HEK293 (cell line): Measurements from ENCODE around the gene RPUSD4.

Source experiments
- CTCF ChIA-PET: fragments of 350-600 bp; formaldehyde crosslinking; extraction: SDS; loops from one replicate; lab custom pipeline; 2021; ENCODE audit warnings: antibody characterized with exemption; lab: Yijun Ruan, JAX
- POLR2A ChIA-PET: fragments of 300-600 bp; formaldehyde crosslinking; extraction: SDS; loops from one replicate; lab custom pipeline; 2020; ENCODE audit warnings: antibody characterized with exemption, inconsistent platforms; lab: Yijun Ruan, JAX
- H3K27ac ChIP-seq: fragments of 200-500 bp; sonication (Bioruptor generic); 2 replicates; pipeline ENCODE4 v1.5.1; 2014; ENCODE audit warnings: low read depth, low read length, control low read depth, inconsistent platforms; ENCODE audit errors: extremely low read depth
- H3K36me3 ChIP-seq, 2 experiments: fragments of 200-500 bp in 1 of 2; sonication (Bioruptor generic) in 1 of 2; 1 replicate in 1 of 2; 2 replicates in 1 of 2; pipeline ENCODE4 v1.5.1; 2014 to 2017; ENCODE audit warnings: inconsistent platforms in 2 of 2, low read length in 2 of 2; ENCODE audit not compliant: control insufficient read depth in 2 of 2, insufficient read depth in 1 of 2
- H3K4me1 ChIP-seq: fragments of 200-500 bp; sonication (Bioruptor generic); 2 replicates; pipeline ENCODE4 v1.5.1; 2014; ENCODE audit warnings: mild to moderate bottlenecking, low read length, inconsistent platforms; ENCODE audit not compliant: control insufficient read depth, insufficient read depth
- H3K4me3 ChIP-seq: 2 replicates; pipeline ENCODE4 v1.5.1; 2011; ENCODE audit warnings: low read depth, mild to moderate bottlenecking, control low read depth, low read length, moderate library complexity
- H3K9me3 ChIP-seq: fragments of 200-500 bp; sonication (Bioruptor generic); 2 replicates; pipeline ENCODE4 v1.5.1; 2014; ENCODE audit warnings: low read depth, low read length, inconsistent platforms; ENCODE audit not compliant: control insufficient read depth, insufficient read depth
- BCL11B ChIP-seq: fragments of 450-650 bp; formaldehyde crosslinking; IDR thresholded peaks from 2 replicates; pipeline ENCODE4 v1.5.1; 2016; ENCODE audit warnings: low read depth, missing biosample characterization, missing genetic modification characterization
- GLI4 ChIP-seq: fragments of 450-650 bp; formaldehyde crosslinking; IDR thresholded peaks from 2 replicates; pipeline ENCODE4 v1.5.1; 2016; ENCODE audit warnings: missing biosample characterization, missing genetic modification characterization
- MZF1 ChIP-seq: fragments of 450-650 bp; formaldehyde crosslinking; IDR thresholded peaks from 2 replicates; pipeline ENCODE4 v1.5.1; 2017; ENCODE audit warnings: missing biosample characterization, missing genetic modification characterization, borderline replicate concordance
- SCRT1 ChIP-seq: fragments of 450-650 bp; formaldehyde crosslinking; IDR thresholded peaks from 2 replicates; pipeline ENCODE4 v1.5.1; 2016; ENCODE audit warnings: missing biosample characterization, missing genetic modification characterization, borderline replicate concordance
- WT1 ChIP-seq: fragments of 450-650 bp; formaldehyde crosslinking; IDR thresholded peaks from 2 replicates; pipeline ENCODE4 v1.5.1; 2016; ENCODE audit warnings: missing biosample characterization, missing genetic modification characterization
- ZEB2 ChIP-seq: fragments of 450-650 bp; formaldehyde crosslinking; IDR thresholded peaks from 2 replicates; pipeline ENCODE4 v1.5.1; 2016; ENCODE audit warnings: missing biosample characterization, missing genetic modification characterization
- ZIC2 ChIP-seq: fragments of 450-650 bp; formaldehyde crosslinking; IDR thresholded peaks from 2 replicates; pipeline ENCODE4 v1.5.1; 2016; ENCODE audit warnings: missing biosample characterization, missing genetic modification characterization
- ZNF121 ChIP-seq: fragments of 450-650 bp; formaldehyde crosslinking; IDR thresholded peaks from 2 replicates; pipeline ENCODE4 v1.5.1; 2016; ENCODE audit warnings: missing biosample characterization, missing genetic modification characterization
- ZNF132 ChIP-seq: fragments of 450-650 bp; formaldehyde crosslinking; IDR thresholded peaks from 2 replicates; pipeline ENCODE4 v1.5.1; 2017; ENCODE audit warnings: missing biosample characterization, missing genetic modification characterization, borderline replicate concordance
- ZNF169 ChIP-seq: fragments of 450-650 bp; formaldehyde crosslinking; IDR thresholded peaks from 2 replicates; pipeline ENCODE4 v1.5.1; 2016; ENCODE audit warnings: missing biosample characterization, missing genetic modification characterization
- ZNF174 ChIP-seq: fragments of 450-650 bp; formaldehyde crosslinking; IDR thresholded peaks from 2 replicates; pipeline ENCODE4 v1.5.0; 2017; ENCODE audit warnings: missing biosample characterization, mild to moderate bottlenecking, missing genetic modification characterization
- ZNF354C ChIP-seq: fragments of 450-650 bp; formaldehyde crosslinking; IDR thresholded peaks from 2 replicates; pipeline ENCODE4 v1.5.1; 2016; ENCODE audit warnings: missing biosample characterization, missing genetic modification characterization, low read depth, borderline replicate concordance
- ZNF585B ChIP-seq: fragments of 450-650 bp; formaldehyde crosslinking; IDR thresholded peaks from 2 replicates; pipeline ENCODE4 v1.5.1; 2016; ENCODE audit warnings: missing biosample characterization, missing genetic modification characterization
- ZNF596 ChIP-seq: fragments of 450-650 bp; IDR thresholded peaks from 2 replicates; pipeline ENCODE4 v1.5.0; 2018; ENCODE audit warnings: missing biosample characterization, mild to moderate bottlenecking, missing genetic modification characterization, moderate library complexity
- TF ChIP-seq, protein P1 (sequence below): fragments of 450-650 bp; formaldehyde crosslinking; IDR thresholded peaks from 2 replicates; pipeline ENCODE4 v1.5.1; 2016; ENCODE audit warnings: missing biosample characterization, missing genetic modification characterization
- TF ChIP-seq, protein P2 (sequence below): fragments of 450-650 bp; formaldehyde crosslinking; IDR thresholded peaks from 2 replicates; pipeline ENCODE4 v1.5.1; 2017; ENCODE audit warnings: missing biosample characterization, mild to moderate bottlenecking, missing genetic modification characterization, moderate library complexity
- TF ChIP-seq, protein P3 (sequence below): fragments of 450-650 bp; formaldehyde crosslinking; IDR thresholded peaks from 2 replicates; pipeline ENCODE4 v1.5.1; 2016; ENCODE audit warnings: missing biosample characterization, missing genetic modification characterization
- TF ChIP-seq, protein P4 (sequence below): fragments of 450-650 bp; formaldehyde crosslinking; IDR thresholded peaks from 2 replicates; pipeline ENCODE4 v1.5.1; 2016; ENCODE audit warnings: missing biosample characterization, missing genetic modification characterization

The RPUSD4 gene

DNA sequence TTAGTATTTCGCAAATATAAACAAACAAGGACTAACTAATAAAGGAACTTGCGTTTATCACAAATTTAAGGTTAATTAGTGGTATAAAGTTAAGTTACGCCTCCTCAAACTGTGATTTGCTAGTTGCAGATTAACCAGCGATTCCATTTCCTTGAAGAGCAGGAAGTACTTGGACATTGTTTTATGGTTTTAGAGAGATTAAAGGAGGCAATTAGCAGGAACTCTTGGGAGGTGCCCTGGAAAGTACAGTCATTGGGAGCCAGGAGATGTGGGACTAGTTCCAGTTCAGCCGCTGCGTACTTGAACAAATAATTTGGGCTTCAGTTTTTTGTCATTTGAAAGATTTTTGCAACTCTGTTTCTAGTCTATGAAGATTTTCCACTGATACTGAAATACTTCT, 3.4 kb upstream of the RPUSD4 start:
- TF ChIP-seq SCRT1 (no peak), MZF1 (tag by site-specific recombination) (no peak), ZNF596 (tag by site-specific recombination) (no peak), GLI4 (tag by site-specific recombination) (no peak), BCL11B (no peak), ZNF132 (tag by site-specific recombination) (no peak), ZNF174 (no peak), ZNF585B (tag by site-specific recombination) (no peak), ZEB2 (tag by site-specific recombination) (no peak), WT1 (tag by site-specific recombination) (no peak), ZNF121 (tag by site-specific recombination) (no peak), ZNF169 (tag by site-specific recombination) (no peak), ZIC2 (tag by site-specific recombination) (no peak)
- TF ChIP-seq, protein P1, sequence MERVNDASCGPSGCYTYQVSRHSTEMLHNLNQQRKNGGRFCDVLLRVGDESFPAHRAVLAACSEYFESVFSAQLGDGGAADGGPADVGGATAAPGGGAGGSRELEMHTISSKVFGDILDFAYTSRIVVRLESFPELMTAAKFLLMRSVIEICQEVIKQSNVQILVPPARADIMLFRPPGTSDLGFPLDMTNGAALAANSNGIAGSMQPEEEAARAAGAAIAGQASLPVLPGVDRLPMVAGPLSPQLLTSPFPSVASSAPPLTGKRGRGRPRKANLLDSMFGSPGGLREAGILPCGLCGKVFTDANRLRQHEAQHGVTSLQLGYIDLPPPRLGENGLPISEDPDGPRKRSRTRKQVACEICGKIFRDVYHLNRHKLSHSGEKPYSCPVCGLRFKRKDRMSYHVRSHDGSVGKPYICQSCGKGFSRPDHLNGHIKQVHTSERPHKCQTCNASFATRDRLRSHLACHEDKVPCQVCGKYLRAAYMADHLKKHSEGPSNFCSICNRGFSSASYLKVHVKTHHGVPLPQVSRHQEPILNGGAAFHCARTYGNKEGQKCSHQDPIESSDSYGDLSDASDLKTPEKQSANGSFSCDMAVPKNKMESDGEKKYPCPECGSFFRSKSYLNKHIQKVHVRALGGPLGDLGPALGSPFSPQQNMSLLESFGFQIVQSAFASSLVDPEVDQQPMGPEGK, result no peak
- TF ChIP-seq, protein P2, sequence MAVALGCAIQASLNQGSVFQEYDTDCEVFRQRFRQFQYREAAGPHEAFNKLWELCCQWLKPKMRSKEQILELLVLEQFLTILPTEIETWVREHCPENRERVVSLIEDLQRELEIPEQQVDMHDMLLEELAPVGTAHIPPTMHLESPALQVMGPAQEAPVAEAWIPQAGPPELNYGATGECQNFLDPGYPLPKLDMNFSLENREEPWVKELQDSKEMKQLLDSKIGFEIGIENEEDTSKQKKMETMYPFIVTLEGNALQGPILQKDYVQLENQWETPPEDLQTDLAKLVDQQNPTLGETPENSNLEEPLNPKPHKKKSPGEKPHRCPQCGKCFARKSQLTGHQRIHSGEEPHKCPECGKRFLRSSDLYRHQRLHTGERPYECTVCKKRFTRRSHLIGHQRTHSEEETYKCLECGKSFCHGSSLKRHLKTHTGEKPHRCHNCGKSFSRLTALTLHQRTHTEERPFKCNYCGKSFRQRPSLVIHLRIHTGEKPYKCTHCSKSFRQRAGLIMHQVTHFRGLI (tag by site-specific recombination), result no peak
- TF ChIP-seq, protein P3, sequence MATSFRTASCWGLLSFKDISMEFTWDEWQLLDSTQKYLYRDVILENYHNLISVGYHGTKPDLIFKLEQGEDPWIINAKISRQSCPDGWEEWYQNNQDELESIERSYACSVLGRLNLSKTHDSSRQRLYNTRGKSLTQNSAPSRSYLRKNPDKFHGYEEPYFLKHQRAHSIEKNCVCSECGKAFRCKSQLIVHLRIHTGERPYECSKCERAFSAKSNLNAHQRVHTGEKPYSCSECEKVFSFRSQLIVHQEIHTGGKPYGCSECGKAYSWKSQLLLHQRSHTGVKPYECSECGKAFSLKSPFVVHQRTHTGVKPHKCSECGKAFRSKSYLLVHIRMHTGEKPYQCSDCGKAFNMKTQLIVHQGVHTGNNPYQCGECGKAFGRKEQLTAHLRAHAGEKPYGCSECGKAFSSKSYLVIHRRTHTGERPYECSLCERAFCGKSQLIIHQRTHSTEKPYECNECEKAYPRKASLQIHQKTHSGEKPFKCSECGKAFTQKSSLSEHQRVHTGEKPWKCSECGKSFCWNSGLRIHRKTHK, result no peak
- TF ChIP-seq, protein P4, sequence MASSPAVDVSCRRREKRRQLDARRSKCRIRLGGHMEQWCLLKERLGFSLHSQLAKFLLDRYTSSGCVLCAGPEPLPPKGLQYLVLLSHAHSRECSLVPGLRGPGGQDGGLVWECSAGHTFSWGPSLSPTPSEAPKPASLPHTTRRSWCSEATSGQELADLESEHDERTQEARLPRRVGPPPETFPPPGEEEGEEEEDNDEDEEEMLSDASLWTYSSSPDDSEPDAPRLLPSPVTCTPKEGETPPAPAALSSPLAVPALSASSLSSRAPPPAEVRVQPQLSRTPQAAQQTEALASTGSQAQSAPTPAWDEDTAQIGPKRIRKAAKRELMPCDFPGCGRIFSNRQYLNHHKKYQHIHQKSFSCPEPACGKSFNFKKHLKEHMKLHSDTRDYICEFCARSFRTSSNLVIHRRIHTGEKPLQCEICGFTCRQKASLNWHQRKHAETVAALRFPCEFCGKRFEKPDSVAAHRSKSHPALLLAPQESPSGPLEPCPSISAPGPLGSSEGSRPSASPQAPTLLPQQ (tag by site-specific recombination), result no peak
- peaks cover 0 to 6% of the 10 kb centered on the region in 2 experiments; a peak in 1 of 3 replicates for H3K36me3 ChIP-seq
- no peak overlapping the region for H3K27ac ChIP-seq
- POLR2A ChIA-PET, result no interaction called here
- no peak overlapping the region for H3K4me3 ChIP-seq
- CTCF ChIA-PET, result no interaction called here
- no peaks in the 10 kb centered on the region for H3K9me3 ChIP-seq
- peaks cover 5% of the 10 kb centered on the region; the same call in 1 of the 2 replicates for H3K4me1 ChIP-seq

DNA sequence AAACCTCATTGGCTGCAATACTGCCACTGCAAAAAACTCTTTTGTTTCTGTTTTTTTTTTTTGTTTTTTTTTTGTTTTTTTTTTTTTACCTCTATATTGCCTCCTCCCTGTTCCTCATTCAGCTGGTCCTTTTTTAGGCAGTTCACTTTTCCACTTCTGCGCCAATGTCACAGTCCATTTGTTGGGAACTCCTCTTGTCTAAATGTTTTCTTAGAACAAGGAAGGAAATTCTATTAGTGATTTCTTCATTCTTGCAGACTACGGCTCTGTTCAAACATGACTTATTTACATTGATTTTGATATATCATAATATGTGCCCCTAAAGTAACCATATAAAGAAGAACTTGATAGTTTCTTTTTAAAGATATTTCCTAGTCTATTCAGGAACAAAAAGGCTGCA, 3.0 kb upstream of the RPUSD4 start:
- H3K36me3 ChIP-seq, result peaks cover 0 to 10% of the 10 kb centered on the region in 2 experiments; a peak in 1 of 3 replicates
- no peak overlapping the region for H3K27ac ChIP-seq
- TF ChIP-seq ZNF354C (tag by site-specific recombination), result no peak
- peaks cover 5% of the 10 kb centered on the region; the same call in 1 of the 2 replicates for H3K4me1 ChIP-seq
- ChIA-PET POLR2A (no interaction called here), CTCF (interaction anchor here (0.7 kb wide), 1 partner anchor 247 kb away, joined by 3 read pairs; no protein-coding TSS in a partner anchor)
- H3K4me3 ChIP-seq, result no peak overlapping the region
- H3K9me3 ChIP-seq, result no peaks in the 10 kb centered on the region
